ENCODE results near the gene GPR3. TPM values are rescaled to one million over a fixed set of nuclear protein-coding genes. Genes with fewer than 3 reads are reported as not detected.

The GPR3 gene
- total and polyA plus RNA-seq, 2 experiments from 2014 or later: 1.9 to 2.8 TPM

GRCh38 chr1:27393641-27394281, 1.3 kb downstream of the GPR3 start:
- no peaks in the 10 kb centered on the region for H3K9me3 ChIP-seq (ENCODE audit: low read depth)
- no peak for TF ChIP-seq CTCF (IDR thresholded peaks at IDR 0.05; ENCODE audit: low read depth, low read length)
- H3K4me3 ChIP-seq: no peak overlapping the region
- no peaks in the 10 kb centered on the region for H3K36me3 ChIP-seq
- DNase-seq (ENCODE audit: low read depth in 1 of 2, low spot score in 1 of 2): no peak
- peaks cover 3% of the 10 kb centered on the region for H3K4me1 ChIP-seq (ENCODE audit: low read depth)
- no peaks in the 10 kb centered on the region for H3K27me3 ChIP-seq
- no peak overlapping the region for H3K27ac ChIP-seq

GRCh38 chr1:27394282-27394658, 1.8 kb downstream of the GPR3 start:
- Histone ChIP-seq H3K4me1 (ENCODE audit: low read depth) (peaks cover 8% of the 10 kb centered on the region), H3K9me3 (ENCODE audit: low read depth) (no peaks in the 10 kb centered on the region), H3K4me3 (no peak overlapping the region), H3K27me3 (no peaks in the 10 kb centered on the region), H3K27ac (no peak overlapping the region), H3K36me3 (no peaks in the 10 kb centered on the region)
- TF ChIP-seq CTCF (IDR thresholded peaks at IDR 0.05; ENCODE audit: low read depth, low read length): no peak
- no peak for DNase-seq (ENCODE audit: low read depth in 1 of 2, low spot score in 1 of 2)

GRCh38 chr1:27394925-27395324, 2.5 kb downstream of the GPR3 start:
- Histone ChIP-seq H3K36me3 (no peaks in the 10 kb centered on the region), H3K9me3 (ENCODE audit: low read depth) (no peaks in the 10 kb centered on the region), H3K4me3 (no peak overlapping the region), H3K27ac (no peak overlapping the region), H3K27me3 (no peaks in the 10 kb centered on the region), H3K4me1 (ENCODE audit: low read depth) (peaks cover 11% of the 10 kb centered on the region)
- TF ChIP-seq CTCF (IDR thresholded peaks at IDR 0.05; ENCODE audit: low read depth, low read length): no peak
- no peak for DNase-seq (ENCODE audit: low read depth in 1 of 2, low spot score in 1 of 2)

- no peaks in the 10 kb centered on the region for H3K27me3 ChIP-seq
- no peaks in the 10 kb centered on the region for H3K9me3 ChIP-seq (ENCODE audit: low read depth)
- TF ChIP-seq CTCF (IDR thresholded peaks at IDR 0.05; ENCODE audit: low read depth, low read length): peak; percentile 95
- DNase-seq (ENCODE audit: low read depth in 1 of 2, low spot score in 1 of 2): peak; percentile 71 to 80
- H3K4me1 ChIP-seq (ENCODE audit: low read depth): peaks cover 11% of the 10 kb centered on the region
- H3K27ac ChIP-seq: no peak overlapping the region
- H3K4me3 ChIP-seq: no peak overlapping the region
- H3K36me3 ChIP-seq: no peaks in the 10 kb centered on the region
Observed at GRCh38 chr1:27395441-27396195, 3.2 kb downstream of the GPR3 start.

- H3K9me3 ChIP-seq (ENCODE audit: low read depth): no peaks in the 10 kb centered on the region
- no peaks in the 10 kb centered on the region for H3K36me3 ChIP-seq
- DNase-seq (ENCODE audit: low read depth in 1 of 2, low spot score in 1 of 2): no peak
- no peak overlapping the region for H3K27ac ChIP-seq
- no peaks in the 10 kb centered on the region for H3K27me3 ChIP-seq
- no peak overlapping the region for H3K4me3 ChIP-seq
- peaks cover 11% of the 10 kb centered on the region for H3K4me1 ChIP-seq (ENCODE audit: low read depth)
- TF ChIP-seq CTCF (IDR thresholded peaks at IDR 0.05; ENCODE audit: low read depth, low read length): no peak
Observed at GRCh38 chr1:27397110-27397509, 4.7 kb downstream of the GPR3 start.
